H1 (cell line): ENCODE measurements around the gene POC1B.

Experiments
- BRCA1 ChIP-seq: IDR thresholded peaks from 2 replicates; pipeline ENCODE4 v1.6.1; 2012; ENCODE audit warnings: low read depth, low read length, improper control_type of control experiment
- CEBPB ChIP-seq: IDR thresholded peaks from 2 replicates; pipeline ENCODE4 v1.6.1; 2012; ENCODE audit warnings: low read depth, low read length
- CHD2 ChIP-seq: IDR thresholded peaks from 2 replicates; pipeline ENCODE4 v1.6.1; 2012; ENCODE audit warnings: low read length, improper control_type of control experiment
- CREB1 ChIP-seq: IDR thresholded peaks from 2 replicates; pipeline ENCODE4 v1.6.1; 2012; ENCODE audit warnings: inconsistent platforms
- EP300 ChIP-seq, 2 experiments: IDR thresholded peaks; 1 replicate in 1 of 2; 2 replicates in 1 of 2; pipeline ENCODE4 v1.6.1; 2011 to 2012; ENCODE audit warnings: low read depth in 2 of 2, low read length in 2 of 2, mild to moderate bottlenecking in 2 of 2, borderline replicate concordance in 1 of 2, inconsistent platforms in 1 of 2, moderate library complexity in 1 of 2
- EZH2 ChIP-seq: fragments of 200-600 bp; sonication (generic); IDR thresholded peaks from 2 replicates; pipeline ENCODE4 v1.7.1; 2012; ENCODE audit warnings: low read depth, mild to moderate bottlenecking, moderate library complexity, low read length, inconsistent platforms; ENCODE audit not compliant: severe bottlenecking
- KDM1A ChIP-seq: fragments of 200-600, 300-600 bp; sonication (generic); IDR thresholded peaks from 2 replicates; pipeline ENCODE4 v1.7.1; 2016; ENCODE audit warnings: mild to moderate bottlenecking, low read length, borderline replicate concordance
- POLR2A ChIP-seq, 2 experiments: IDR thresholded peaks; 1 replicate in 1 of 2; 2 replicates in 1 of 2; pipeline ENCODE4 v1.6.1; 2011; ENCODE audit warnings: low read depth in 2 of 2, low read length in 2 of 2, mild to moderate bottlenecking in 2 of 2; ENCODE audit errors: control extremely low read depth in 1 of 2
- POLR2AphosphoS5 ChIP-seq: IDR thresholded peaks from 2 replicates; pipeline ENCODE4 v1.6.1; 2011; ENCODE audit warnings: low read depth, low read length
- RAD21 ChIP-seq, 2 experiments: IDR thresholded peaks in 1 of 2; conservative IDR thresholded peaks in 1 of 2; 2 replicates each; pipeline ENCODE4 v1.6.1; 2011; ENCODE audit warnings: low read depth in 2 of 2, low read length in 2 of 2, improper control_type of control experiment in 1 of 2, inconsistent platforms in 1 of 2, mild to moderate bottlenecking in 1 of 2, moderate library complexity in 1 of 2
- SRF ChIP-seq: IDR thresholded peaks from 2 replicates; pipeline ENCODE4 v1.6.1; 2011; ENCODE audit warnings: mild to moderate bottlenecking, low read depth, low read length, moderate library complexity
- SUZ12 ChIP-seq: fragments of 200-600 bp; sonication (generic); IDR thresholded peaks from 2 replicates; pipeline ENCODE4 v1.6.1; 2012; ENCODE audit warnings: mild to moderate bottlenecking, inconsistent platforms, low read length, moderate library complexity, mixed read lengths
- TF ChIP-seq, protein P1 (sequence below), 3 experiments: IDR thresholded peaks; 1 replicate in 2 of 3; 2 replicates in 1 of 3; pipeline versions ENCODE4 v1.5.1 to v1.6.1; 2011; ENCODE audit warnings: low read length in 3 of 3, mild to moderate bottlenecking in 3 of 3, inconsistent platforms in 2 of 3, low read depth in 1 of 3, moderate library complexity in 1 of 3; ENCODE audit not compliant: insufficient read depth in 1 of 3; ENCODE audit errors: control extremely low read depth in 1 of 3
- TF ChIP-seq, protein P2 (sequence below): IDR thresholded peaks from 2 replicates; pipeline ENCODE4 v1.6.1; 2012; ENCODE audit warnings: inconsistent platforms

DNA sequence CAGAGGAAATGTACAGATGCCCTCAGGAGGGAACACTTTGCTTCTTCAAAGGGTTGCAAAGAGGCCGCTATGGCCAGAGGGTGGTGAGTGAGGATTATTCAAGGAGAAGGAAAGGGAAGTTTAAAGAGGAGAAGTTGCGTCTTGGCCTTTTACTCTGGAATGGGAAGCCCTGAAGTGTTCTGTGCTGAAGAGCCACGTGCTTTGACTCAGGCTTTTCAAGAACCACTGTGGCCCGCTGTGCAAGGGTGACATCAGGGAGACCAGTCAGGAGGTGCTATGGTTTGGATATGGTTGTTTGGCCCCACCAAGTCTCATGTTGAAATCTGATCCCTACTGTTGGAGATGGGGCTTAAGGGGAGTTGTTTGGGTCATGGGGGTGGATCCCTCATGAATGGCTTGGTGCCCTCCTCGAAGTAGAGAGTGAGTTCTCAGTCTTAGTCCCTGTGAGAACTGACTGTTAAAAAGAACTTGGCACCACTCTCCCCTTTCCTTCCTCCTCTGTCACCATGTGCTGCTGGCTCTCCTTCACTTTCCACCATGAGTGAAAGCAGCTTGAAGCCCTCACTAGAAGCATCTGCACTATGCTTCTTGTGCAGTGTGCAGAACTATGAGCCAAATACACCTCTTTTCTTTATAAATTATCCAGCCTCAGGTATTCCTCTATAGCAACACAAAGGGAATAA is 107.5 kb downstream of the POC1B start:
- TF ChIP-seq CHD2 (no peak), POLR2AphosphoS5 (no peak), RAD21 (IDR thresholded peaks at IDR 0.05 in 1 of 2, conservative IDR thresholded peaks at IDR 0.05 in 1 of 2; ENCODE audit: low read depth in 2 of 2, low read length in 2 of 2) (no peak), SUZ12 (no peak), EZH2 (no peak), EP300 (IDR thresholded peaks at IDR 0.05; ENCODE audit: borderline replicate concordance in 1 of 2, low read depth in 2 of 2, low read length in 2 of 2) (no peak), CREB1 (no peak), CEBPB (no peak), POLR2A (IDR thresholded peaks at IDR 0.05; ENCODE audit: control extremely low read depth in 1 of 2, low read depth in 2 of 2, low read length in 2 of 2) (no peak), SRF (no peak), KDM1A (no peak), BRCA1 (no peak)
- TF ChIP-seq, protein P1, sequence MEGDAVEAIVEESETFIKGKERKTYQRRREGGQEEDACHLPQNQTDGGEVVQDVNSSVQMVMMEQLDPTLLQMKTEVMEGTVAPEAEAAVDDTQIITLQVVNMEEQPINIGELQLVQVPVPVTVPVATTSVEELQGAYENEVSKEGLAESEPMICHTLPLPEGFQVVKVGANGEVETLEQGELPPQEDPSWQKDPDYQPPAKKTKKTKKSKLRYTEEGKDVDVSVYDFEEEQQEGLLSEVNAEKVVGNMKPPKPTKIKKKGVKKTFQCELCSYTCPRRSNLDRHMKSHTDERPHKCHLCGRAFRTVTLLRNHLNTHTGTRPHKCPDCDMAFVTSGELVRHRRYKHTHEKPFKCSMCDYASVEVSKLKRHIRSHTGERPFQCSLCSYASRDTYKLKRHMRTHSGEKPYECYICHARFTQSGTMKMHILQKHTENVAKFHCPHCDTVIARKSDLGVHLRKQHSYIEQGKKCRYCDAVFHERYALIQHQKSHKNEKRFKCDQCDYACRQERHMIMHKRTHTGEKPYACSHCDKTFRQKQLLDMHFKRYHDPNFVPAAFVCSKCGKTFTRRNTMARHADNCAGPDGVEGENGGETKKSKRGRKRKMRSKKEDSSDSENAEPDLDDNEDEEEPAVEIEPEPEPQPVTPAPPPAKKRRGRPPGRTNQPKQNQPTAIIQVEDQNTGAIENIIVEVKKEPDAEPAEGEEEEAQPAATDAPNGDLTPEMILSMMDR (IDR thresholded peaks at IDR 0.05; ENCODE audit: control extremely low read depth in 1 of 3, insufficient read depth in 1 of 3, low read depth in 1 of 3, low read length in 3 of 3) = no peak
- TF ChIP-seq, protein P2, sequence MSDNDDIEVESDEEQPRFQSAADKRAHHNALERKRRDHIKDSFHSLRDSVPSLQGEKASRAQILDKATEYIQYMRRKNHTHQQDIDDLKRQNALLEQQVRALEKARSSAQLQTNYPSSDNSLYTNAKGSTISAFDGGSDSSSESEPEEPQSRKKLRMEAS = no peak
